HG03342 (cell line): ENCODE results near the gene MYO15A.

ENCODE experiments used
- ATAC-seq: cut with Tn5 transposase; IDR thresholded peaks from one replicate; pipeline ENCODE4 v1.9.1; 2021; ENCODE audit warnings: mild to moderate bottlenecking, moderate library complexity; ENCODE audit not compliant: unreplicated experiment

Gene MYO15A

GRCh38 chr17:18129041-18129502 is 20.5 kb downstream of the MYO15A start:
- ATAC-seq = no peak

- no peak for ATAC-seq
Measured at GRCh38 chr17:18132711-18133110, 24.2 kb downstream of the MYO15A start.

- ATAC-seq = no peak
Measured at GRCh38 chr17:18136357-18136756, 27.8 kb downstream of the MYO15A start.

GRCh38 chr17:18138065-18138749 is 29.7 kb downstream of the MYO15A start:
- no peak for ATAC-seq

- ATAC-seq = no peak
Measured at GRCh38 chr17:18139092-18139491, 30.5 kb downstream of the MYO15A start.

GRCh38 chr17:18139498-18139897 is 30.9 kb downstream of the MYO15A start:
- no peak for ATAC-seq

GRCh38 chr17:18139949-18140348 is 31.4 kb downstream of the MYO15A start:
- ATAC-seq = no peak

- no peak for ATAC-seq
Measured at GRCh38 chr17:18140648-18141047, 32.1 kb downstream of the MYO15A start.

GRCh38 chr17:18141210-18141803 is 32.8 kb downstream of the MYO15A start:
- ATAC-seq = no peak

GRCh38 chr17:18142417-18142816 is 33.9 kb downstream of the MYO15A start:
- no peak for ATAC-seq

GRCh38 chr17:18143044-18143936 is 34.7 kb downstream of the MYO15A start:
- ATAC-seq = no peak

GRCh38 chr17:18144261-18144660 is 35.7 kb downstream of the MYO15A start:
- no peak for ATAC-seq

- no peak for ATAC-seq
Measured at GRCh38 chr17:18144855-18145254, 36.3 kb downstream of the MYO15A start.

GRCh38 chr17:18145811-18146210 is 37.3 kb downstream of the MYO15A start:
- no peak for ATAC-seq

- no peak for ATAC-seq
Measured at GRCh38 chr17:18146259-18146658, 37.7 kb downstream of the MYO15A start.

GRCh38 chr17:18146980-18147379 is 38.4 kb downstream of the MYO15A start:
- ATAC-seq = no peak

- no peak for ATAC-seq
Measured at GRCh38 chr17:18148586-18148985, 40.0 kb downstream of the MYO15A start.

- ATAC-seq = no peak
Measured at GRCh38 chr17:18151290-18151689, 42.7 kb downstream of the MYO15A start.

GRCh38 chr17:18155179-18155578 is 46.6 kb downstream of the MYO15A start:
- no peak for ATAC-seq

GRCh38 chr17:18156171-18156975 is 47.8 kb downstream of the MYO15A start:
- ATAC-seq = no peak

- ATAC-seq = no peak
Measured at GRCh38 chr17:18156976-18157280, 48.4 kb downstream of the MYO15A start.
